Breast epithelium (tissue), 4 donors: ENCODE data around the gene CELF5. TPM values are rescaled to one million over a fixed set of nuclear protein-coding genes. Genes with fewer than 3 reads are reported as not detected.
"Not testable (repeated sequence)": the region's sequence is repeated elsewhere in the genome, so short reads cannot be mapped to it uniquely, and the experiment has no call there.

Experiments used
- DNase-seq, 2 donors: peaks; one replicate each; pipeline ENCODE4 v3.0.0-alpha.2; 2019; ENCODE audit warnings: low spot score in 2 of 2
- H3K27ac ChIP-seq, 2 donors: fragments of 200-600 bp; sonication (generic) in 1 of 2; one replicate each; pipeline ENCODE4 v1.5.1; 2016 to 2019; ENCODE audit warnings: mild to moderate bottlenecking in 1 of 2
- H3K27me3 ChIP-seq, 2 donors: fragments of 200-600 bp; sonication (generic) in 1 of 2; one replicate each; pipeline versions ENCODE4 v1.5.1 to v1.6.0; 2017 to 2019; ENCODE audit warnings: control low read depth in 1 of 2, mild to moderate bottlenecking in 1 of 2
- H3K36me3 ChIP-seq: fragments of 200-600 bp; one replicate; pipeline ENCODE4 v1.5.1; 2019
- H3K4me1 ChIP-seq, 2 donors: fragments of 200-600 bp; sonication (generic); one replicate each; pipeline ENCODE4 v1.5.1; 2016 to 2019; ENCODE audit warnings: control low read depth in 1 of 2
- H3K4me3 ChIP-seq, 3 donors: fragments of 200-600 bp; sonication (generic); 1 replicate in 2 of 3; 2 replicates in 1 of 3; pipeline ENCODE4 v1.5.1; 2016 to 2019; ENCODE audit warnings: mild to moderate bottlenecking in 3 of 3, moderate library complexity in 2 of 3
- H3K9me3 ChIP-seq, 2 donors: fragments of 200-600 bp; sonication (generic) in 1 of 2; one replicate each; pipeline ENCODE4 v1.5.1; 2016 to 2019; ENCODE audit warnings: control low read depth in 1 of 2
- CTCF ChIP-seq, 3 donors: fragments of 450-650 bp; IDR thresholded peaks; one replicate each; pipeline ENCODE4 v1.5.1; 2016 to 2017; ENCODE audit warnings: antibody characterized with exemption in 3 of 3, mild to moderate bottlenecking in 3 of 3, moderate library complexity in 3 of 3
- POLR2A ChIP-seq: fragments of 450-650 bp; IDR thresholded peaks from one replicate; pipeline ENCODE4 v1.6.1; 2016; ENCODE audit warnings: antibody characterized with exemption, mild to moderate bottlenecking, moderate library complexity
- POLR2AphosphoS5 ChIP-seq, 3 donors: sonication (generic); formaldehyde crosslinking; IDR thresholded peaks; one replicate each; pipeline ENCODE4 v1.6.1; 2017; ENCODE audit warnings: antibody characterized with exemption in 3 of 3
- intact Hi-C: fragments of 100-400 bp; cut with DNase I; formaldehyde crosslinking; loops from one replicate; pipeline ENCODE4 v1.15.1; 2023; ENCODE audit warnings: low total_unique reads
- total RNA-seq, 3 donors: library from RNA; depleted of rRNA; stranded (reverse); fragments of >200 nt; gene quantifications; one replicate each; pipeline ENCODE4 v1.1.0, GENCODE V29; 2016

Gene CELF5
- total RNA-seq, 3 donors from 2014 or later, result 0.33 to 0.59 TPM; not detected in 1

DNA sequence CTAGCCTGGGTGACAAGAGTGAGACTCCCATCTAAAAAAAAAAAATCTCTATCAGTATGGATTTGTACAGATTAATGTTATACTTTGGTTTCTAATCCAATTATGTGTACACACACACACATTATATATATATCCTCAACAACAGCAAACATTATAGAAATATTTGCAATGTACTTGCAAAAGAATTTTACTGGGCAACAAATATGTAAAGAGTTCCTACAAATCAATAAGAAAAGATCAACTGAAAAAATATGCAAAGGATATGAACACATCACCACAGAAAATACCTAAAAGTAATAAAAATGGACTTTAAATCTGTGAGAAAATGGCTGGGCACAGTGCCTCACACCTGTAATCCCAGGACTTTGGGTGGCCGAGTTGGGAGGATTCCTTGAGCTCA lies 101.0 kb downstream of the CELF5 start:
- no peaks in the 10 kb centered on the region for H3K4me1 ChIP-seq
- H3K27ac ChIP-seq, result no peak overlapping the region
- intact Hi-C loops, result loop anchor here (10.0 kb wide), 1 partner anchor 139 kb away; no protein-coding TSS in a partner anchor
- no peak for DNase-seq
- peaks cover under 1 to 10% of the 10 kb centered on the region in 2 donors for H3K27me3 ChIP-seq
- H3K36me3 ChIP-seq, result no peaks in the 10 kb centered on the region
- no peaks in the 10 kb centered on the region for H3K9me3 ChIP-seq
- no peak for TF ChIP-seq CTCF (IDR thresholded peaks at IDR 0.05)
- TF ChIP-seq POLR2AphosphoS5 (IDR thresholded peaks at IDR 0.05), result no peak
- TF ChIP-seq POLR2A, result no peak
- no peak overlapping the region for H3K4me3 ChIP-seq

DNA sequence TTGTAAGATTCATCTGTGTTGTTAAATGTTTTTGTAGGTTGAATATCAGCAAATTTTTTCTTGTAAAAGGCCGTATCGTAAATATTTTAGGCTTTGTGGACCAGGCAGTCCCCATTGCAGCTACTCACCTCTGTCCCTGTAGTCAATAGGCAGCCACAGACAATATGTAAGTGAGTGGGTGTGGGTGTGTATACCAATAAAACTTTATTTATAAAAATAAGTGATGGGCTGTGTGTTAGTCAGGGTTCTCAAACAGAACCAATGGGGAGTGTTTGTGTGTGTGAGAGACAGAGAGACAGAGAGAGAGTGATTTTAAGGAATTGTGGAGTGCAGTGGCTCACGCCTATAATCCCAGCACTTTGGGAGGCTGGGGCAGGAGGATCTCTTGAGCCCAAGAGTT lies 104.3 kb downstream of the CELF5 start:
- TF ChIP-seq POLR2AphosphoS5 (IDR thresholded peaks at IDR 0.05), result no peak
- no peak for TF ChIP-seq POLR2A
- TF ChIP-seq CTCF (IDR thresholded peaks at IDR 0.05), result no peak
- H3K36me3 ChIP-seq, result no peaks in the 10 kb centered on the region

DNA sequence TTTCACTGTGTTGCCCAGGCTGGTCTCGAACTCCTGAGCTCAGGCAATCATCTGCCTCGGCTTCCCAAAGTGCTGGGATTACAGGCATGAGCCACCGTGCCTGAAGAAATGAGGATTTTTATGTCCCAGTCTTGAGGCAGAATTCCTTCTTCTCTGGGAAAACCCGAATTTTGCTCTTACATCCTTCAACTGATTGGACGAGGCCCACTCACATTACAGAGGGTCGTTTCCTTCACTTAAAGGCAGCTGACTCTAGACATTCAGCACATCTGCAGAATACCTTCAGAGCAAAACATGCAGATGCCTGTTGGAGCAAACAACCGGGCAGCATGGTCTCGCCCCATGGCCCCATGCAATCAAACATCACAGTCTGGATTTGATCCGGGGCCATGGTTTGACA lies 105.6 kb downstream of the CELF5 start:
- H3K4me1 ChIP-seq, result peaks cover 3 to 5% of the 10 kb centered on the region in 2 donors
- no peaks in the 10 kb centered on the region for H3K27me3 ChIP-seq
- no peaks in the 10 kb centered on the region for H3K9me3 ChIP-seq
- H3K4me3 ChIP-seq, result no peak overlapping the region
- no peak for DNase-seq
- no peaks in the 10 kb centered on the region for H3K36me3 ChIP-seq
- TF ChIP-seq CTCF (IDR thresholded peaks at IDR 0.05), result no peak
- no peak for TF ChIP-seq POLR2AphosphoS5 (IDR thresholded peaks at IDR 0.05)
- intact Hi-C loops, result no loop called here
- no peak overlapping the region for H3K27ac ChIP-seq

More for the DNA sequence above, 104.3 kb downstream of the CELF5 start:
- Histone ChIP-seq H3K27ac (no peak overlapping the region), H3K9me3 (no peaks in the 10 kb centered on the region), H3K4me3 (no peak overlapping the region), H3K4me1 (no peaks in the 10 kb centered on the region), H3K27me3 (no peaks in the 10 kb centered on the region)
- intact Hi-C loops, result loop anchor here (10.0 kb wide), 1 partner anchor 136 kb away; no protein-coding TSS in a partner anchor
- no peak for DNase-seq

DNA sequence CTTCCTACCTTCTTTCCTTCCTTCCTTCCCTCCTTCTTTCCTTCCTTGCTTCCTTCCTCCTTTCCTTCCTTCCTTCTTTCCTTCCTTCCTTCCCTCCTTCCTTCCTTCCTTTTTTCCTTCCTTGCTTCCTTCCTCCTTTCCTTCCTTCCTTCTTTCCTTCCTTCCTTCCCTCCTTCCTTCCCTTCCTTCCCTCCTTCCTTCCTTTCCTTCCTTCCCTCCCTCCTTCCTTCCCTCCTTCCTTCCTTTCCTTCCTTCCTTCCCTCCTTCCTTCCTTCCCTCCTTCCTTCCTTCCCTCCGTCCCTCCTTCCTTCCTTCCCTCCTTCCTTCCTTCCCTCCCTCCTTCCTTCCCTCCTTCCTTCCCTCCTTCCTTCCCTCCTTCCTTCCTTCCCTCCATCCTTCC lies 107.8 kb downstream of the CELF5 start:
- H3K36me3 ChIP-seq, H3K27me3 ChIP-seq, intact Hi-C loops: not testable (repeated sequence)

GRCh38 chr19:3333020-3333583 lies 108.6 kb downstream of the CELF5 start:
- Histone ChIP-seq H3K27me3 (no peaks in the 10 kb centered on the region), H3K9me3 (no peaks in the 10 kb centered on the region), H3K36me3 (no peaks in the 10 kb centered on the region), H3K4me3 (no peak overlapping the region), H3K4me1 (peaks cover 17 to 24% of the 10 kb centered on the region in 2 donors), H3K27ac (peak overlapping the region in 1 of 2 donors; percentile 17)
- no peak for DNase-seq
- intact Hi-C loops, result no loop called here
- TF ChIP-seq POLR2A, result no peak
- TF ChIP-seq POLR2AphosphoS5 (IDR thresholded peaks at IDR 0.05), result no peak
- no peak for TF ChIP-seq CTCF (IDR thresholded peaks at IDR 0.05)

More for the DNA sequence above, 107.8 kb downstream of the CELF5 start:
- not testable (repeated sequence) for H3K27ac ChIP-seq, H3K9me3 ChIP-seq, DNase-seq, H3K4me3 ChIP-seq
- H3K4me1 ChIP-seq, result peaks cover 14 to 17% of the 10 kb centered on the region in 2 donors
